Transverse colon (tissue), 3 donors: ENCODE data around the gene TENM4.

Experiments used
- CTCF ChIP-seq, 5 experiments: fragments of 200-600 bp in 3 of 5; fragments of 450-650 bp in 2 of 5; sonication (generic) in 3 of 5; IDR thresholded peaks; 1 replicate in 2 of 5; 2 replicates in 3 of 5; pipeline ENCODE4 v1.5.1; 2016 to 2017; ENCODE audit warnings: antibody characterized with exemption in 5 of 5, inconsistent platforms in 3 of 5, mild to moderate bottlenecking in 2 of 5, moderate library complexity in 1 of 5
- POLR2A ChIP-seq: fragments of 450-650 bp; IDR thresholded peaks from one replicate; pipeline ENCODE4 v1.6.1; 2016; ENCODE audit warnings: antibody characterized with exemption, mild to moderate bottlenecking, moderate library complexity

- TF ChIP-seq POLR2A, result no peak
- no peak for TF ChIP-seq CTCF (IDR thresholded peaks at IDR 0.05)
Observed at GRCh38 chr11:79255965-79256364, 184.9 kb downstream of the TENM4 start.
